ENCODE results near the gene GDI2. TPM values are rescaled to one million over a fixed set of nuclear protein-coding genes. Genes with fewer than 3 reads are reported as not detected.

Gene GDI2
- total RNA-seq, 1 experiment from 2014 or later, result 321 TPM

DNA sequence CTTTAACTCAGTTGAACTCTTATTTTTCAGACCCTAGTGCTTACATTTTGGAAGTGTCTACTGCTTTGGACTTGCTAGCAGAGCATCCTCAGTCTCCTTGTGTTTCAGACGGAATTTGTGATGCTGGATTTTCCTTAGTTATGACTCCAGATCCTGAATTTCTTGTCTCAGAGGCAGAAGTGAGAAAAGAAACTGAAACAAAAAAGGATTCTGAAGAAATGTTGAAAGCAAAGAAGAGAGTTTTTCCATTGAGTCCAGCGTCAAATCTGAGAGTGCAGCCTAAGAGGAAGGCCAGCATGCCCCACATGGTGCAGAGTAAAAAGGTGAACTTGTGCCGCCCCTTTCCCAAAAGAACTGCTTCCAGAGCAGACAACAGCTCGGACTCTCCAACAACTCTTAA lies 82.5 kb downstream of the GDI2 start:
- H3K27me3 Mint-ChIP-seq (ENCODE audit: low read depth), result no peaks in the 10 kb centered on the region
- TF ChIP-seq CREM (CRISPR knock-in tag; IDR thresholded peaks at IDR 0.05) (no peak), FOXK1 (CRISPR knock-in tag; IDR thresholded peaks at IDR 0.05) (no peak), ZNF263 (CRISPR knock-in tag; IDR thresholded peaks at IDR 0.05; ENCODE audit: low read depth) (no peak)
- TF ChIP-seq, protein P1, sequence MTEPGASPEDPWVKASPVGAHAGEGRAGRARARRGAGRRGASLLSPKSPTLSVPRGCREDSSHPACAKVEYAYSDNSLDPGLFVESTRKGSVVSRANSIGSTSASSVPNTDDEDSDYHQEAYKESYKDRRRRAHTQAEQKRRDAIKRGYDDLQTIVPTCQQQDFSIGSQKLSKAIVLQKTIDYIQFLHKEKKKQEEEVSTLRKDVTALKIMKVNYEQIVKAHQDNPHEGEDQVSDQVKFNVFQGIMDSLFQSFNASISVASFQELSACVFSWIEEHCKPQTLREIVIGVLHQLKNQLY (CRISPR knock-in tag; IDR thresholded peaks at IDR 0.05), result no peak
- DNase-seq (ENCODE audit: low spot score), result no peak
- ChIA-PET POLR2A (no interaction called here), CTCF (no interaction called here)
- peaks cover 33% of the 10 kb centered on the region for H3K36me3 Mint-ChIP-seq
- H3K9me3 Mint-ChIP-seq, result no peaks in the 10 kb centered on the region
- 0 out of 2 replicates have a peak overlapping the region, but pooled peaks have one; percentile 23 for H3K27ac Mint-ChIP-seq
- H3K4me3 Mint-ChIP-seq, result no peak overlapping the region
- no peak for ATAC-seq
- H3K4me1 Mint-ChIP-seq, result no peaks in the 10 kb centered on the region

DNA sequence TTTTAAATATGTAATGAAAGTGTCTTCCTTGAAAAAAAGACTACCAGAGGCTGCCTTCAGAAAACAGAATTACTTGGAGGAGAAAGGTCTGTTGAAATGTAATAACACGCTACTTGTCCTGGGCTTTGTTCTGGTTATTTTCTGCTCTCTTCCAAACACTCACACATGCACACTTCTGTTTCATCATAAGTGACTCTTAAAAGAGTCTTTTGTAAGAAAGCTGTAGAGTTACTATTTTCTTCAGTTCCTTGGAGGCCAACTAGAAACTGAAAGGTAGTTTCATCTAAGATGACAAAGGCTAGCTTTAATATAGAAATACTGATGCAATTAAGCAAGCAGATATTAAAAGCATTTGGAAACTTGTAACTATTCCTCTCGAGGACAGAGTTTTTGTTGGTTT lies 89.5 kb downstream of the GDI2 start:
- TF ChIP-seq FOXK1 (CRISPR knock-in tag; IDR thresholded peaks at IDR 0.05), result no peak
- TF ChIP-seq ZNF121 (CRISPR knock-in tag; IDR thresholded peaks at IDR 0.05), result no peak
- no peak for TF ChIP-seq SMAD4 (CRISPR knock-in tag; IDR thresholded peaks at IDR 0.05)
- TF ChIP-seq, protein P2, sequence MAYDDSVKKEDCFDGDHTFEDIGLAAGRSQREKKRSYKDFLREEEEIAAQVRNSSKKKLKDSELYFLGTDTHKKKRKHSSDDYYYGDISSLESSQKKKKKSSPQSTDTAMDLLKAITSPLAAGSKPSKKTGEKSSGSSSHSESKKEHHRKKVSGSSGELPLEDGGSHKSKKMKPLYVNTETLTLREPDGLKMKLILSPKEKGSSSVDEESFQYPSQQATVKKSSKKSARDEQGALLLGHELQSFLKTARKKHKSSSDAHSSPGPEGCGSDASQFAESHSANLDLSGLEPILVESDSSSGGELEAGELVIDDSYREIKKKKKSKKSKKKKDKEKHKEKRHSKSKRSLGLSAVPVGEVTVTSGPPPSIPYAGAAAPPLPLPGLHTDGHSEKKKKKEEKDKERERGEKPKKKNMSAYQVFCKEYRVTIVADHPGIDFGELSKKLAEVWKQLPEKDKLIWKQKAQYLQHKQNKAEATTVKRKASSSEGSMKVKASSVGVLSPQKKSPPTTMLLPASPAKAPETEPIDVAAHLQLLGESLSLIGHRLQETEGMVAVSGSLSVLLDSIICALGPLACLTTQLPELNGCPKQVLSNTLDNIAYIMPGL (CRISPR knock-in tag; IDR thresholded peaks at IDR 0.05), result no peak
- TF ChIP-seq ETV6 (CRISPR knock-in tag; IDR thresholded peaks at IDR 0.05), result no peak
- no peak for TF ChIP-seq IRF2 (CRISPR knock-in tag; IDR thresholded peaks at IDR 0.05; ENCODE audit: borderline replicate concordance, low read depth)
- no peak for TF ChIP-seq ZNF423 (CRISPR knock-in tag; IDR thresholded peaks at IDR 0.05)
- no peak for TF ChIP-seq CREM (CRISPR knock-in tag; IDR thresholded peaks at IDR 0.05)
- TF ChIP-seq TEAD4 (CRISPR knock-in tag; IDR thresholded peaks at IDR 0.05), result no peak
- TF ChIP-seq, protein P3, sequence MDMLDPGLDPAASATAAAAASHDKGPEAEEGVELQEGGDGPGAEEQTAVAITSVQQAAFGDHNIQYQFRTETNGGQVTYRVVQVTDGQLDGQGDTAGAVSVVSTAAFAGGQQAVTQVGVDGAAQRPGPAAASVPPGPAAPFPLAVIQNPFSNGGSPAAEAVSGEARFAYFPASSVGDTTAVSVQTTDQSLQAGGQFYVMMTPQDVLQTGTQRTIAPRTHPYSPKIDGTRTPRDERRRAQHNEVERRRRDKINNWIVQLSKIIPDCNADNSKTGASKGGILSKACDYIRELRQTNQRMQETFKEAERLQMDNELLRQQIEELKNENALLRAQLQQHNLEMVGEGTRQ (CRISPR knock-in tag; IDR thresholded peaks at IDR 0.05), result no peak
- no peaks in the 10 kb centered on the region for H3K9me3 Mint-ChIP-seq
- H3K4me3 Mint-ChIP-seq, result no peak overlapping the region
- peak overlapping the region; percentile 22; the same call in 1 of the 2 replicates for H3K27ac Mint-ChIP-seq
- no peaks in the 10 kb centered on the region for H3K4me1 Mint-ChIP-seq
- no peaks in the 10 kb centered on the region for H3K27me3 Mint-ChIP-seq (ENCODE audit: low read depth)
- peaks cover 29% of the 10 kb centered on the region for H3K36me3 Mint-ChIP-seq
- ChIA-PET POLR2A (no interaction called here), CTCF (no interaction called here)
- ATAC-seq (no peak), DNase-seq (ENCODE audit: low spot score) (no peak)

DNA sequence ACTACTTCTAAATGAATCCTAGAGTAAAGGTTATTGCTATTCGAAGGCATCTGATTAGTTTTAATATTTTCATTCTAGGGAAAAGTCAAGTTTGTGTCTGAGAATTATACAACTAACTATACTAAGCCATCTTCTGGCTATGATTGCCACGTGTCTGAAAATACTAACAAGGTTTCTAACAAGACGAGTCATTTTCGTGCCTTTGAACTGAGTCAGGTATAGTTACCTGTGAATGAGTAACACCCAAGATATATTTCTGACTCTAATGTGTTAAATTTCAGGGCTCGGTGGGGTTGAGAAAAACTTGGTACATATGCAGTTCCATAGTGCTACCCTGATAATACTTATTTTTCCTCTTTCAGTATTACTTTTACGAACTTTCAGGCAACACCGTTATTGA lies 93.1 kb downstream of the GDI2 start:
- H3K4me1 Mint-ChIP-seq, result no peaks in the 10 kb centered on the region
- H3K4me3 Mint-ChIP-seq, result no peak overlapping the region
- H3K36me3 Mint-ChIP-seq, result peaks cover 17% of the 10 kb centered on the region
- CTCF ChIA-PET, result no interaction called here
- no peak for DNase-seq (ENCODE audit: low spot score)
- no peak overlapping the region for H3K27ac Mint-ChIP-seq
- ATAC-seq, result no peak
- POLR2A ChIA-PET, result no interaction called here
- H3K27me3 Mint-ChIP-seq (ENCODE audit: low read depth), result no peaks in the 10 kb centered on the region
- no peaks in the 10 kb centered on the region for H3K9me3 Mint-ChIP-seq
- TF ChIP-seq TEAD4 (CRISPR knock-in tag; IDR thresholded peaks at IDR 0.05) (no peak), ZNF138 (CRISPR knock-in tag; conservative IDR thresholded peaks at IDR 0.05) (no peak), ATF1 (CRISPR knock-in tag; IDR thresholded peaks at IDR 0.05) (no peak), NFYB (CRISPR knock-in tag; conservative IDR thresholded peaks at IDR 0.05; ENCODE audit: low read depth) (no peak), NR2C2 (CRISPR knock-in tag; IDR thresholded peaks at IDR 0.05) (no peak), NFATC4 (CRISPR knock-in tag; IDR thresholded peaks at IDR 0.05) (no peak), TCF7 (CRISPR knock-in tag; IDR thresholded peaks at IDR 0.05; ENCODE audit: low read depth) (no peak), MXD4 (CRISPR knock-in tag; IDR thresholded peaks at IDR 0.05; ENCODE audit: borderline replicate concordance) (no peak), ZNF423 (CRISPR knock-in tag; IDR thresholded peaks at IDR 0.05) (no peak), NFE2L1 (CRISPR knock-in tag; IDR thresholded peaks at IDR 0.05) (no peak)
- TF ChIP-seq, protein P4, sequence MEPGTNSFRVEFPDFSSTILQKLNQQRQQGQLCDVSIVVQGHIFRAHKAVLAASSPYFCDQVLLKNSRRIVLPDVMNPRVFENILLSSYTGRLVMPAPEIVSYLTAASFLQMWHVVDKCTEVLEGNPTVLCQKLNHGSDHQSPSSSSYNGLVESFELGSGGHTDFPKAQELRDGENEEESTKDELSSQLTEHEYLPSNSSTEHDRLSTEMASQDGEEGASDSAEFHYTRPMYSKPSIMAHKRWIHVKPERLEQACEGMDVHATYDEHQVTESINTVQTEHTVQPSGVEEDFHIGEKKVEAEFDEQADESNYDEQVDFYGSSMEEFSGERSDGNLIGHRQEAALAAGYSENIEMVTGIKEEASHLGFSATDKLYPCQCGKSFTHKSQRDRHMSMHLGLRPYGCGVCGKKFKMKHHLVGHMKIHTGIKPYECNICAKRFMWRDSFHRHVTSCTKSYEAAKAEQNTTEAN (CRISPR knock-in tag; IDR thresholded peaks at IDR 0.05), result no peak
- TF ChIP-seq, protein P3 (CRISPR knock-in tag; IDR thresholded peaks at IDR 0.05), result no peak
- TF ChIP-seq, protein P5, sequence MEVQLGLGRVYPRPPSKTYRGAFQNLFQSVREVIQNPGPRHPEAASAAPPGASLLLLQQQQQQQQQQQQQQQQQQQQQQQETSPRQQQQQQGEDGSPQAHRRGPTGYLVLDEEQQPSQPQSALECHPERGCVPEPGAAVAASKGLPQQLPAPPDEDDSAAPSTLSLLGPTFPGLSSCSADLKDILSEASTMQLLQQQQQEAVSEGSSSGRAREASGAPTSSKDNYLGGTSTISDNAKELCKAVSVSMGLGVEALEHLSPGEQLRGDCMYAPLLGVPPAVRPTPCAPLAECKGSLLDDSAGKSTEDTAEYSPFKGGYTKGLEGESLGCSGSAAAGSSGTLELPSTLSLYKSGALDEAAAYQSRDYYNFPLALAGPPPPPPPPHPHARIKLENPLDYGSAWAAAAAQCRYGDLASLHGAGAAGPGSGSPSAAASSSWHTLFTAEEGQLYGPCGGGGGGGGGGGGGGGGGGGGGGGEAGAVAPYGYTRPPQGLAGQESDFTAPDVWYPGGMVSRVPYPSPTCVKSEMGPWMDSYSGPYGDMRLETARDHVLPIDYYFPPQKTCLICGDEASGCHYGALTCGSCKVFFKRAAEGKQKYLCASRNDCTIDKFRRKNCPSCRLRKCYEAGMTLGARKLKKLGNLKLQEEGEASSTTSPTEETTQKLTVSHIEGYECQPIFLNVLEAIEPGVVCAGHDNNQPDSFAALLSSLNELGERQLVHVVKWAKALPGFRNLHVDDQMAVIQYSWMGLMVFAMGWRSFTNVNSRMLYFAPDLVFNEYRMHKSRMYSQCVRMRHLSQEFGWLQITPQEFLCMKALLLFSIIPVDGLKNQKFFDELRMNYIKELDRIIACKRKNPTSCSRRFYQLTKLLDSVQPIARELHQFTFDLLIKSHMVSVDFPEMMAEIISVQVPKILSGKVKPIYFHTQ (CRISPR knock-in tag; IDR thresholded peaks at IDR 0.05), result no peak
- TF ChIP-seq, protein P6, sequence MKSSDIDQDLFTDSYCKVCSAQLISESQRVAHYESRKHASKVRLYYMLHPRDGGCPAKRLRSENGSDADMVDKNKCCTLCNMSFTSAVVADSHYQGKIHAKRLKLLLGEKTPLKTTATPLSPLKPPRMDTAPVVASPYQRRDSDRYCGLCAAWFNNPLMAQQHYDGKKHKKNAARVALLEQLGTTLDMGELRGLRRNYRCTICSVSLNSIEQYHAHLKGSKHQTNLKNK (CRISPR knock-in tag; IDR thresholded peaks at IDR 0.05), result no peak
- TF ChIP-seq, protein P1 (CRISPR knock-in tag; IDR thresholded peaks at IDR 0.05), result no peak
